ENCODE data around the gene SLC25A26. TPM values are rescaled to one million over a fixed set of nuclear protein-coding genes. Genes with fewer than 3 reads are reported as not detected.

The SLC25A26 gene
- total RNA-seq, 2 donors from 2014 or later, result 17.1 to 17.8 TPM

DNA sequence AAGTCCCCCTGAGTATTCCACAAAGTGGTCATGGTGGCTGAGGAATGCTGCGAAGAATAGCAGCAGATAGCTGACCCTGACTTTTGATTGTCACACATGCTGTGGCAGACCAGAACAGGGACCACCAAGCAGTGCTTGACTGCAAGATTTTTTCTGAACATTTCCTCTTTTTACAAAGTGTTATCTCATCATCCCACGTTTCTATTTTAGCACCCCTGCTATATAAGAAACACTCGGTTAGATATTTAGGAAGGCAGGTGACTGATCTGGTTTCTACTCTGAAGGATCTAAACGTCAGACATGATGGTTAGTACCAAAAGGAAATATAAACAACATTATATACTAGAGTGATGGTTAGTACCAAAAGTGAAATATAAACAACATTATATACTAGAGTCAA lies 9.1 kb downstream of the SLC25A26 start:
- H3K27me3 ChIP-seq, result no peaks in the 10 kb centered on the region
- no peak for DNase-seq
- TF ChIP-seq, protein P1, sequence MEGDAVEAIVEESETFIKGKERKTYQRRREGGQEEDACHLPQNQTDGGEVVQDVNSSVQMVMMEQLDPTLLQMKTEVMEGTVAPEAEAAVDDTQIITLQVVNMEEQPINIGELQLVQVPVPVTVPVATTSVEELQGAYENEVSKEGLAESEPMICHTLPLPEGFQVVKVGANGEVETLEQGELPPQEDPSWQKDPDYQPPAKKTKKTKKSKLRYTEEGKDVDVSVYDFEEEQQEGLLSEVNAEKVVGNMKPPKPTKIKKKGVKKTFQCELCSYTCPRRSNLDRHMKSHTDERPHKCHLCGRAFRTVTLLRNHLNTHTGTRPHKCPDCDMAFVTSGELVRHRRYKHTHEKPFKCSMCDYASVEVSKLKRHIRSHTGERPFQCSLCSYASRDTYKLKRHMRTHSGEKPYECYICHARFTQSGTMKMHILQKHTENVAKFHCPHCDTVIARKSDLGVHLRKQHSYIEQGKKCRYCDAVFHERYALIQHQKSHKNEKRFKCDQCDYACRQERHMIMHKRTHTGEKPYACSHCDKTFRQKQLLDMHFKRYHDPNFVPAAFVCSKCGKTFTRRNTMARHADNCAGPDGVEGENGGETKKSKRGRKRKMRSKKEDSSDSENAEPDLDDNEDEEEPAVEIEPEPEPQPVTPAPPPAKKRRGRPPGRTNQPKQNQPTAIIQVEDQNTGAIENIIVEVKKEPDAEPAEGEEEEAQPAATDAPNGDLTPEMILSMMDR (IDR thresholded peaks at IDR 0.05), result no peak
- H3K9ac ChIP-seq (ENCODE audit: low read depth in 2 of 2, low read length in 2 of 2), result no peak overlapping the region
- no peak overlapping the region for H3K27ac ChIP-seq
- no peak overlapping the region for H3K4me3 ChIP-seq
- peaks cover 3% of the 10 kb centered on the region for H3K4me1 ChIP-seq
- intact Hi-C loops (cut with DNase I), result no loop called here
- H3K9me3 ChIP-seq, result no peaks in the 10 kb centered on the region
- no peaks in the 10 kb centered on the region for H3K36me3 ChIP-seq

DNA sequence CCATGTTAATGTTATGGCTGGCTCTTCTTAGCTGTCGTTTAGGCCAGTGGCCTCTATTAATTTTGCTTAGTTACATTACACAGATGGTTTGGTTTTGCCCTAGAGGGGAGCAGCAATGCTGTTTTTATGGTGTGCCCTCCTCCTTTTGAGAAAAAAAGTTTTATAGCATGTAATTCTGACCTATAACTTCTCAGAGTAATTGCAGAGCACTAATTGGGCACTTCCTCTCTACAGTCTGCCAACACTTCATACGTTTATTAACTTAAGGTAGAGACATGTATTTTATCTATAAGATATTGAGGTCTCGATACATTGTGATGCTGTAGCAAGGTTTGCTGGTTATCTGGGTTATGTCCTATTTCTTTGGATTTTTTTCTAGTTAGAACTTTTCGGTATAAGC lies 12.2 kb downstream of the SLC25A26 start:
- H3K4me1 ChIP-seq, result peaks cover 3% of the 10 kb centered on the region
- no peak for DNase-seq
- H3K27ac ChIP-seq, result no peak overlapping the region
- no peaks in the 10 kb centered on the region for H3K36me3 ChIP-seq
- H3K9me3 ChIP-seq, result no peaks in the 10 kb centered on the region
- intact Hi-C loops (cut with DNase I), result no loop called here
- H3K27me3 ChIP-seq, result no peaks in the 10 kb centered on the region
- H3K4me3 ChIP-seq, result no peak overlapping the region
- H3K9ac ChIP-seq (ENCODE audit: low read depth in 2 of 2, low read length in 2 of 2), result no peak overlapping the region
- TF ChIP-seq, protein P1 (IDR thresholded peaks at IDR 0.05), result no peak

DNA sequence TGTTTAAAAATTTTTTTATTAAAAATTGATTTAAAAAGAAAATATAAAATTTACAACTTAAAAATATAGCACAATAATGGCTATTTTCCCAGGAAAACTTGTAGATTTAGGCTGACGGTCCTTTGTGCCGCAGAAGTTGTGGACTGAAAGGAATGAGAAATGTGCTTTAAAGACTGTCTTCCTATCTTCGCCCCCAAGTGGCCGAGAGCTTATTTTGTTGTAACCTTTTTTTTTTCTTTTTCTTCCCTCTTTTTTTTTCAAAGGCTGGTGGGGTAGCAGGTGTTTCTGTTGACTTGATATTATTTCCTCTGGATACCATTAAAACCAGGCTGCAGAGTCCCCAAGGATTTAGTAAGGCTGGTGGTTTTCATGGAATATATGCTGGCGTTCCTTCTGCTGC lies 15.5 kb downstream of the SLC25A26 start:
- TF ChIP-seq, protein P1 (IDR thresholded peaks at IDR 0.05), result no peak
- H3K4me3 ChIP-seq, result no peak overlapping the region
- peaks cover 3% of the 10 kb centered on the region for H3K4me1 ChIP-seq
- no peaks in the 10 kb centered on the region for H3K9me3 ChIP-seq
- H3K27ac ChIP-seq, result no peak overlapping the region
- H3K27me3 ChIP-seq, result no peaks in the 10 kb centered on the region
- no peak overlapping the region for H3K9ac ChIP-seq (ENCODE audit: low read depth in 2 of 2, low read length in 2 of 2)
- intact Hi-C loops (cut with DNase I), result no loop called here
- H3K36me3 ChIP-seq, result no peaks in the 10 kb centered on the region
- DNase-seq, result no peak

DNA sequence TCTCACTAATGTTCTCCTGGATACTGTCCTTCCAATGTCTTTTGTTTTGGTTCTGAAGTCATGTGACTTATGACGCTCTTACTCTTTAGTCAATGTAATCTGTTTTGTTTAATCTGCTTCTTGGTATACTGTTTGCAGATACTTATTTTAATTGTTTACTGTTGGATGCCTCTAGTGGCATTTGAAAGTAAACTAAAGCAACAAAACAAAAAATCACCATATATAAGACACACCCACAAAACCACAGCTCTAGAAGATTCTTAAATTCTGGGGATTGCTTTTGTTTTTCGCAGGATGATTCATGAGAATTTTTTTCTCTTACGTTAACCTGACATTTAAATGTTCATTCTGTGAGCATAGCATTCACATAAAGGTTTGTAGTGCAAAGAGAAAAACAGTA lies 16.8 kb downstream of the SLC25A26 start:
- Histone ChIP-seq H3K4me3 (no peak overlapping the region), H3K27ac (no peak overlapping the region), H3K27me3 (no peaks in the 10 kb centered on the region), H3K9me3 (no peaks in the 10 kb centered on the region), H3K36me3 (no peaks in the 10 kb centered on the region), H3K4me1 (peaks cover 3% of the 10 kb centered on the region), H3K9ac (ENCODE audit: low read depth in 2 of 2, low read length in 2 of 2) (no peak overlapping the region)
- no peak for DNase-seq
- intact Hi-C loops (cut with DNase I), result no loop called here
- TF ChIP-seq, protein P1 (IDR thresholded peaks at IDR 0.05), result no peak

DNA sequence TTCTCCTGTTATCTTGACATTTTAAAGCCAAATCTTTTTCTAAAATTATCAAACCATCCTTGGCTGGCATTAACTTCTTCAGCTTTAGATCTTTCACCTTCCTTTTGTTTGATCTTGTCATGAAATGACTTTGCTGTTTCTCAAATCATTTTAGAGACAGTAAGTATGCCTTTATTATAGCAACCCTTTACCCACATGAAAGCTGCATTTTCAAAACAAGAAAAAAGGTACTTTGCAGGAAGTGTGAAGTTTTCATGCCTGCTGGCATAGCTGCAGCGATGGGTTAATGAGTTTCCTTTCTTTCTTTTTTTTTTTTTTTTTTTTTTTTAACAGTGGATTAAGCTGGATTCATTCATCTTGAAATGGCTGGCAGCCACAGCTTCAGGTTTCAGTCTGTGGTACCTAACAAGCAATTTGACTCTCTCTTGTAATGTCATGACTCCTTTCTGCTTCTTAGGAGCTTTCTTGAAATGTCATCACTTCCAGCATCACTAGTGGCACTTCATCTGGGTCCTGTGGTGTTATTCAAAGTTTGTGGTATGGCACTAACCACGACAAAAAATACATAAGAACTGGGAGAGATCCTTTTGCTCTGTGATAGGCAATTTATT lies 18.8 kb downstream of the SLC25A26 start:
- H3K36me3 ChIP-seq, result no peaks in the 10 kb centered on the region
- no peaks in the 10 kb centered on the region for H3K4me1 ChIP-seq
- intact Hi-C loops (cut with DNase I), result no loop called here
- TF ChIP-seq, protein P1 (IDR thresholded peaks at IDR 0.05), result no peak
- no peak overlapping the region for H3K4me3 ChIP-seq
- H3K27ac ChIP-seq, result no peak overlapping the region
- H3K9me3 ChIP-seq, result no peaks in the 10 kb centered on the region
- no peak for DNase-seq
- H3K9ac ChIP-seq (ENCODE audit: low read depth in 2 of 2, low read length in 2 of 2), result no peak overlapping the region
- H3K27me3 ChIP-seq, result no peaks in the 10 kb centered on the region

Data from colonic mucosa (tissue), 4 donors.